Liver (tissue), 9 donors: ENCODE results near the gene RIN1. TPM values are rescaled to one million over a fixed set of nuclear protein-coding genes. Genes with fewer than 3 reads are reported as not detected.
A peak's percentile ranks its signal among the peaks of the same experiment; 100 is the strongest.

ENCODE experiments used
- DNase-seq: peaks from one replicate; pipeline ENCODE4 v3.0.0-alpha.2; 2017; ENCODE audit warnings: low spot score
- H3K27ac ChIP-seq, 2 donors: one replicate each; pipeline ENCODE4 v1.7.0; 2013; ENCODE audit warnings: inconsistent platforms in 2 of 2, low read length in 2 of 2, control low read depth in 1 of 2, low read depth in 1 of 2, mild to moderate bottlenecking in 1 of 2
- H3K27me3 ChIP-seq, 4 donors: one replicate each; pipeline versions ENCODE4 v1.6.1 to v1.7.0; 2013; ENCODE audit warnings: low read length in 3 of 4, inconsistent platforms in 1 of 4, mild to moderate bottlenecking in 1 of 4, moderate library complexity in 1 of 4; ENCODE audit not compliant: control insufficient read depth in 4 of 4, insufficient read depth in 4 of 4
- H3K36me3 ChIP-seq, 4 donors: one replicate each; pipeline versions ENCODE4 v1.6.1 to v1.7.0; 2013; ENCODE audit warnings: low read length in 3 of 4, mild to moderate bottlenecking in 3 of 4, low read depth in 1 of 4, moderate library complexity in 1 of 4; ENCODE audit not compliant: control insufficient read depth in 4 of 4, insufficient read depth in 3 of 4
- H3K4me1 ChIP-seq, 4 donors: one replicate each; pipeline versions ENCODE4 v1.6.1 to v1.7.0; 2013; ENCODE audit warnings: low read length in 3 of 4, mild to moderate bottlenecking in 3 of 4, moderate library complexity in 1 of 4; ENCODE audit not compliant: control insufficient read depth in 4 of 4, insufficient read depth in 4 of 4
- H3K4me3 ChIP-seq, 3 donors: one replicate each; pipeline versions ENCODE4 v1.6.1 to v1.7.0; 2013; ENCODE audit warnings: low read length in 3 of 3, control low read depth in 1 of 3, low read depth in 1 of 3, mild to moderate bottlenecking in 1 of 3
- H3K9ac ChIP-seq, 2 donors: one replicate each; pipeline ENCODE4 v1.7.0; 2013; ENCODE audit warnings: low read length in 2 of 2, mild to moderate bottlenecking in 2 of 2, moderate library complexity in 2 of 2, control low read depth in 1 of 2, low read depth in 1 of 2
- H3K9me3 ChIP-seq, 4 donors: one replicate each; pipeline versions ENCODE4 v1.6.1 to v1.7.0; 2013; ENCODE audit warnings: low read length in 3 of 4; ENCODE audit not compliant: control insufficient read depth in 4 of 4
- ATF3 ChIP-seq: IDR thresholded peaks from 2 replicates; pipeline ENCODE4 v1.6.1; 2016; ENCODE audit warnings: antibody characterized with exemption
- CTCF ChIP-seq: fragments of 150-350 bp; IDR thresholded peaks from 2 replicates; pipeline ENCODE4 v1.5.1; 2017; ENCODE audit warnings: improper control_type of control experiment, low read depth, low read length; ENCODE audit not compliant: missing input control
- EGR1 ChIP-seq, 2 donors: IDR thresholded peaks; 2 replicates each; pipeline ENCODE4 v1.6.1; 2016 to 2018; ENCODE audit warnings: antibody characterized with exemption in 2 of 2, low read depth in 2 of 2
- FOXA1 ChIP-seq: IDR thresholded peaks from 2 replicates; pipeline ENCODE4 v1.6.1; 2016; ENCODE audit warnings: antibody characterized with exemption
- GABPA ChIP-seq, 2 donors: IDR thresholded peaks in 1 of 2; conservative IDR thresholded peaks in 1 of 2; 2 replicates each; pipeline ENCODE4 v1.6.1; 2016; ENCODE audit warnings: antibody characterized with exemption in 2 of 2, mild to moderate bottlenecking in 1 of 2, moderate library complexity in 1 of 2
- HNF4A ChIP-seq, 2 donors: conservative IDR thresholded peaks; 2 replicates each; pipeline ENCODE4 v1.6.1; 2016; ENCODE audit warnings: antibody characterized with exemption in 2 of 2, mild to moderate bottlenecking in 2 of 2
- HNF4G ChIP-seq: IDR thresholded peaks from 2 replicates; pipeline ENCODE4 v1.6.1; 2016; ENCODE audit warnings: antibody characterized with exemption
- JUND ChIP-seq, 2 donors: IDR thresholded peaks; 2 replicates each; pipeline ENCODE4 v1.6.1; 2016; ENCODE audit warnings: antibody characterized with exemption in 2 of 2
- MAX ChIP-seq: IDR thresholded peaks from 2 replicates; pipeline ENCODE4 v1.6.1; 2016; ENCODE audit warnings: antibody characterized with exemption
- NR2F2 ChIP-seq: IDR thresholded peaks from 2 replicates; pipeline ENCODE4 v1.6.1; 2016; ENCODE audit warnings: antibody characterized with exemption
- RAD21 ChIP-seq, 2 donors: IDR thresholded peaks; 2 replicates each; pipeline ENCODE4 v1.6.1; 2016; ENCODE audit warnings: antibody characterized with exemption in 2 of 2, mild to moderate bottlenecking in 2 of 2
- REST ChIP-seq: IDR thresholded peaks from 2 replicates; pipeline ENCODE4 v1.6.1; 2016; ENCODE audit warnings: antibody characterized with exemption, mild to moderate bottlenecking
- RXRA ChIP-seq, 2 donors: IDR thresholded peaks; 2 replicates each; pipeline ENCODE4 v1.6.1; 2017 to 2018; ENCODE audit warnings: antibody characterized with exemption in 2 of 2, mild to moderate bottlenecking in 1 of 2
- SP1 ChIP-seq: IDR thresholded peaks from 2 replicates; pipeline ENCODE4 v1.6.1; 2018; ENCODE audit warnings: antibody characterized with exemption, mild to moderate bottlenecking
- TAF1 ChIP-seq: conservative IDR thresholded peaks from 2 replicates; pipeline ENCODE4 v1.6.1; 2016; ENCODE audit warnings: antibody characterized with exemption, mild to moderate bottlenecking
- YY1 ChIP-seq: IDR thresholded peaks from 2 replicates; pipeline ENCODE4 v1.6.1; 2016; ENCODE audit warnings: antibody characterized with exemption, mild to moderate bottlenecking
- ZBTB33 ChIP-seq: IDR thresholded peaks from 2 replicates; pipeline ENCODE4 v1.6.1; 2016; ENCODE audit warnings: antibody characterized with exemption
- WGBS: extraction: QIAGEN DNeasy Blood & Tissue Kit; methylation state at CpG from one replicate; pipeline ENCODE4 v1.1.7; 2013; 5-methylcytosine and 5-hydroxymethylcytosine counted together
- polyA plus RNA-seq, 2 donors: library from polyadenylated mRNA; stranded (reverse) in 1 of 2; unstranded in 1 of 2; fragments of 200-250 nt in 1 of 2; fragments of >200 nt in 1 of 2; fragmentation: Nextera tagmentation in 1 of 2; extraction: Ambion mirVana in 1 of 2; gene quantifications; one replicate each; pipeline versions ENCODE4 v1.2.1 to v1.2.3, GENCODE V29; 2013 to 2015
- total RNA-seq, 2 donors: library from RNA; depleted of rRNA; stranded (reverse); fragments of >200 nt; gene quantifications; one replicate each; pipeline ENCODE4 v1.2.3, GENCODE V29; 2014
- donor health status: healthy.
- donor health status: healthy.
- donor health status: healthy.
- donor health status: healthy.
- donor health status: healthy.

Gene RIN1
- total and polyA plus RNA-seq, 4 donors, result 0.11 to 1.1 (median 0.53) TPM

DNA sequence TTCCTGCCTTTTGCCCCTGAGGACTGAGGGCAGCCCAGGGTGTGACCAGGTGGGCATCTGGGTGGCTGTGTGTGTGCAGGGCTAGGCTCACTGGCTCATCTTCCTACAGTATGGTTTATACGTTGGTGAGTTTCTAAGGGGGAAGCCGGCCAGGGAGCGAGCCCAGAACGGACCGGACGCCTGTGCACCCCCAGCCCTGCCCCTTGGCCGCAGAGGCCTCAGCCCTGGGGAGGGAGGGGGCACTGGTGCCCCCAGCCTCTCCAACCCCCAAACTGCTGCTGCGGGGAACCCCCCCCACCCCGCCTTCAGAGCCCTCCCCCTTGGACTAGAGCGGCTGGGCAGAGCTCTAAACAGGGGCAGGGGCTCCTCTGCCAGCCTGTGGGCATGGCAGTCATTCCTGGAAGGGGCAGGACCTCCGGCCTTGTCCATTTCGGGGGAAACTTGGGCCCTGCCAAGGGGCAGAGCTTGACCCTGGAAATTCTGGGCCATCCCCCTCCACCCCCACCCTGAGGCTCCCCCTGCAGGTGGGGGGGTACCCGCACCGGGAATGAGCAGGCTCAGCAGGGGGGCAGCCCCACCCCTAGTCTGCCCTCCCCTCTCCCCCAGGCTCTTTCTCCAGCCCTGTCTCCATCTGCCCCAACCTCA is 52.7 kb downstream of the RIN1 start:
- no peak overlapping the region for H3K4me3 ChIP-seq
- no peak for DNase-seq
- no peaks in the 10 kb centered on the region for H3K9me3 ChIP-seq
- H3K27ac ChIP-seq, result no peak overlapping the region
- WGBS, result 88% methylated on average over 14 of the region's 14 CpGs
- peaks cover 10 to 38% (median 26%) of the 10 kb centered on the region in 4 donors for H3K4me1 ChIP-seq
- no peaks in the 10 kb centered on the region for H3K27me3 ChIP-seq
- TF ChIP-seq FOXA1 (no peak), REST (no peak), RXRA (IDR thresholded peaks at IDR 0.05) (no peak), HNF4A (conservative IDR thresholded peaks at IDR 0.05) (no peak), NR2F2 (no peak), YY1 (no peak), ATF3 (no peak), TAF1 (no peak)
- H3K9ac ChIP-seq, result no peak overlapping the region
- peaks cover 0 to 5% (median 4%) of the 10 kb centered on the region in 4 donors for H3K36me3 ChIP-seq

DNA sequence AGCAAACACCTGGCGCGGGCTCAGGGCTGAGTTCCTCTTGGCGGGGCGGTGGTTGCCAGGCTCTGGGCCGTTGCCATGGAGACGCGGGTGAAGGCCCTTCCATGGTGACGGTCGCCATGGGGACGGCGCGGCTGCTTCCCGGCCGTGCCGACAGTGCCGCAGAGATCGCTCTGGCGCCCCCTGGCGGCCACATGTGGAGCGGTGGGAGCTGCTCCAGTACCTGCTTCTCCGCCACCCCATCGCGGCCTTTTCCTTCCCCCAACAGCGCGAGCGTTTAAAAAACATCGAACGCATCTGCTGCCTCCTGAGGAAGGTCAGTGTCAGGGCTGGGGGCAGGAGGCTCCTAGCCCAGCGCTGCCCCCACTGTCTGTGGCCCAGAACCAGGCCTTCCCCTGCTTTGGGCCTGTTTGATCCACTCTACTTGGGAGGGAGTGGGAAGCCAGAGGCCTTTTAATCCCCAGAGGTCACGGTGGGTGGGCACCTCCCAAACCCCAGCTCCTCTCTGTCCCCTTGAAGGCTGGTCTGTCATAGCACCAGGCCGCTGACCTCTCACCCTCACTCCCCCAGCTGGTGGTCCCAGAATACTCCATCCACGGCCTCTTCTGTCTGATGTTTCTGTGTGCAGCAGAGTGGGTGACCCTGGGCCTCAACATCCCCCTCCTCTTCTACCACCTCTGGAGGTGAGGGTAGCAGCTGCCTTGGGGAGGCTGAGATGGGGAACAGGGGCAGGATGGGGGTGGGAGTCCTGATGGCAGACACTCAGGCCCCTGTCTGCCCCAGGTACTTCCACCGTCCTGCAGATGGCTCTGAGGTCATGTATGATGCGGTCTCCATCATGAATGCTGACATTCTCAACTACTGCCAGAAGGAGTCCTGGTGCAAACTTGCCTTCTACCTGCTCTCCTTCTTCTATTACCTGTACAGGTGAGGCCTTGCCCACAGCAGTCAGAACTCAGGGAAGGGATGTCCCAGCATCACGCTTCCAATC is 53.5 kb downstream of the RIN1 start:
- Histone ChIP-seq H3K9me3 (no peaks in the 10 kb centered on the region), H3K4me3 (no peak overlapping the region), H3K27ac (no peak overlapping the region), H3K9ac (no peak overlapping the region), H3K4me1 (peaks cover 7 to 32% (median 21%) of the 10 kb centered on the region in 4 donors), H3K27me3 (no peaks in the 10 kb centered on the region), H3K36me3 (peaks cover 0 to 5% (median 4%) of the 10 kb centered on the region in 4 donors)
- TF ChIP-seq GABPA (IDR thresholded peaks at IDR 0.05 in 1 of 2, conservative IDR thresholded peaks at IDR 0.05 in 1 of 2) (no peak), HNF4A (conservative IDR thresholded peaks at IDR 0.05) (no peak), HNF4G (no peak), RAD21 (IDR thresholded peaks at IDR 0.05) (peak; percentile 73 to 82), EGR1 (IDR thresholded peaks at IDR 0.05; ENCODE audit: low read depth in 2 of 2) (no peak), MAX (no peak), YY1 (no peak), CTCF (peak; percentile 99), SP1 (peak; percentile 6), NR2F2 (no peak), ZBTB33 (no peak), TAF1 (no peak), FOXA1 (no peak), ATF3 (no peak), JUND (IDR thresholded peaks at IDR 0.05) (no peak)
- peak; percentile 99 for DNase-seq
- WGBS, result 14% methylated on average over 35 of the region's 35 CpGs
